Naive thymus-derived CD4-positive, alpha-beta T cell (primary cell): ENCODE measurements around the gene CYP4F22. TPM values are rescaled to one million over a fixed set of nuclear protein-coding genes. Genes with fewer than 3 reads are reported as not detected.
A peak's percentile ranks its signal among the peaks of the same experiment; 100 is the strongest.

ENCODE experiments used
- ATAC-seq: fragments of 150-1000 bp; cut with Tn5 transposase; 2 replicates; pipeline ENCODE4 v1.10.0; 2021; ENCODE audit warnings: mild to moderate bottlenecking, moderate library complexity
- CTCF ChIA-PET: fragments of 350-600 bp; sonication (Branson Sonifier 250); formaldehyde crosslinking; loops from one replicate; lab custom pipeline; 2021; ENCODE audit warnings: antibody characterized with exemption; lab: Charles Lee
- POLR2A ChIA-PET: fragments of 350-600 bp; sonication (Branson Sonifier 250); formaldehyde crosslinking; loops from one replicate; lab custom pipeline; 2021; ENCODE audit warnings: antibody characterized with exemption, inconsistent platforms; lab: Charles Lee
- DNase-seq, 9 donors: peaks; one replicate each; pipeline versions ENCODE4 v3.0.0 to v3.0.0-alpha.2; 2020 to 2022; ENCODE audit warnings: mixed read lengths in 1 of 9
- H3K27ac ChIP-seq: one replicate; pipeline ENCODE4 v1.7.0; 2013; ENCODE audit warnings: mild to moderate bottlenecking, low read depth, low read length, moderate library complexity
- H3K27me3 ChIP-seq, 2 donors: one replicate each; pipeline ENCODE4 v1.7.0; 2013; ENCODE audit warnings: low read length in 2 of 2, mild to moderate bottlenecking in 2 of 2, moderate library complexity in 2 of 2; ENCODE audit not compliant: control insufficient read depth in 2 of 2, insufficient read depth in 2 of 2
- H3K36me3 ChIP-seq, 3 experiments: 1 replicate in 2 of 3; 2 replicates in 1 of 3; pipeline ENCODE4 v1.7.0; 2013; ENCODE audit warnings: low read length in 3 of 3, mild to moderate bottlenecking in 3 of 3, moderate library complexity in 1 of 3; ENCODE audit not compliant: insufficient read depth in 3 of 3, control insufficient read depth in 2 of 3
- H3K4me1 ChIP-seq, 2 donors: one replicate each; pipeline ENCODE4 v1.7.0; 2013; ENCODE audit warnings: low read length in 2 of 2, mild to moderate bottlenecking in 2 of 2, moderate library complexity in 1 of 2; ENCODE audit not compliant: control insufficient read depth in 2 of 2, insufficient read depth in 2 of 2
- H3K4me3 ChIP-seq: 2 replicates; pipeline ENCODE4 v1.7.0; 2013; ENCODE audit warnings: mild to moderate bottlenecking, low read length
- H3K9me3 ChIP-seq, 3 experiments: 1 replicate in 2 of 3; 2 replicates in 1 of 3; pipeline ENCODE4 v1.7.0; 2013; ENCODE audit warnings: low read length in 3 of 3; ENCODE audit not compliant: control insufficient read depth in 2 of 3
- H3K27ac Mint-ChIP-seq, 9 donors: one replicate each; pipeline ENCODE4 v1.8.0; 2020 to 2022; ENCODE audit warnings: mixed read lengths in 9 of 9, mild to moderate bottlenecking in 8 of 9, moderate library complexity in 5 of 9, inconsistent platforms in 2 of 9
- H3K27me3 Mint-ChIP-seq, 5 donors: one replicate each; pipeline ENCODE4 v1.8.0; 2021 to 2022; ENCODE audit warnings: mixed read lengths in 5 of 5, mild to moderate bottlenecking in 1 of 5
- H3K36me3 Mint-ChIP-seq, 5 donors: one replicate each; pipeline ENCODE4 v1.8.0; 2020 to 2022; ENCODE audit warnings: mixed read lengths in 5 of 5, mild to moderate bottlenecking in 3 of 5, inconsistent platforms in 1 of 5
- H3K4me1 Mint-ChIP-seq, 7 donors: one replicate each; pipeline ENCODE4 v1.8.0; 2020 to 2022; ENCODE audit warnings: mixed read lengths in 7 of 7, mild to moderate bottlenecking in 3 of 7, inconsistent platforms in 1 of 7
- H3K4me3 Mint-ChIP-seq, 10 donors: one replicate each; pipeline ENCODE4 v1.8.0; 2020 to 2022; ENCODE audit warnings: mild to moderate bottlenecking in 10 of 10, mixed read lengths in 10 of 10, moderate library complexity in 6 of 10, inconsistent platforms in 2 of 10
- H3K9me3 Mint-ChIP-seq, 11 donors: one replicate each; pipeline ENCODE4 v1.8.0; 2020 to 2022; ENCODE audit warnings: mixed read lengths in 11 of 11, mild to moderate bottlenecking in 4 of 11, inconsistent platforms in 1 of 11, moderate library complexity in 1 of 11
- intact Hi-C, 2 donors: fragments of 100-400 bp; cut with micrococcal nuclease; formaldehyde crosslinking; loops; one replicate each; pipeline ENCODE4 v1.15.1; 2023
- polyA plus RNA-seq, 2 donors: library from polyadenylated mRNA; unstranded; fragments of 300-500 nt; fragmentation: Illumina TruSeq; gene quantifications; one replicate each; pipeline ENCODE4 v1.2.3, GENCODE V29; 2021
- total RNA-seq, 6 experiments: library from RNA in 5 of 6; stranded (reverse) in 5 of 6; gene quantifications; 1 replicate in 5 of 6; 2 replicates in 1 of 6; pipeline ENCODE4 v1.2.3 and lab custom pipeline; 2021 to 2026

The CYP4F22 gene
- total and polyA plus RNA-seq, 7 experiments from 2014 or later = 0.15 to 3.6 (median 0.27) TPM; not detected in 2

DNA sequence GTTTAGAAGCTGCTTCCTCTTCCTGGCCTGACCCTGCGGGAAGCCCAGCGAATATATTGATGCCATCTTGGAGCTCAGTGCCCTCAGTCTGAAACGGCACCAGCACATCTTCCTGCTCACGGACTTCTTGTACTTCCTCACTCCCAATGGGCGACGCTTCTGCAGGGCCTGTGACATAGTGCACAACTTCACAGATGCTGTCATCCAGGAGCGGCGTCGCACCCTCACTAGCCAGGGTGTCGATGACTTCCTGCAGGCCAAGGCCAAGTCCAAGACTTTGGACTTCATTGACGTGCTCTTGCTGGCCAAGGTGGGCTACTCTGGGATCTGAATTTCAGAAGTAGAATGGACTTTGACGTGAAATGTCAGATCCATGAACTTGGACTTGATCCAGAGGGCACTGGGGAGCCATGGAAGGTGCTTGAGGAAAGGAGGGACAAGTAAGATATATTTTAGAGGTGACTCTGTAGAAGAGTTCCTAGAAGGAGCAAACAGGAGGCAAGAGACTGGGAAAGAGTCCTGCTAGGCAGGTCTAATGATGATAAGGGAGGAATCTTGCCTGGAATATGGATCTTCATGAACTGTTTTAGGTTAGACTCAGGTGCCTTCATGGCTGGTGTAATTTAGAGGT, 68.3 kb downstream of the CYP4F22 start:
- POLR2A ChIA-PET = no interaction called here
- CTCF ChIA-PET = no interaction called here

DNA sequence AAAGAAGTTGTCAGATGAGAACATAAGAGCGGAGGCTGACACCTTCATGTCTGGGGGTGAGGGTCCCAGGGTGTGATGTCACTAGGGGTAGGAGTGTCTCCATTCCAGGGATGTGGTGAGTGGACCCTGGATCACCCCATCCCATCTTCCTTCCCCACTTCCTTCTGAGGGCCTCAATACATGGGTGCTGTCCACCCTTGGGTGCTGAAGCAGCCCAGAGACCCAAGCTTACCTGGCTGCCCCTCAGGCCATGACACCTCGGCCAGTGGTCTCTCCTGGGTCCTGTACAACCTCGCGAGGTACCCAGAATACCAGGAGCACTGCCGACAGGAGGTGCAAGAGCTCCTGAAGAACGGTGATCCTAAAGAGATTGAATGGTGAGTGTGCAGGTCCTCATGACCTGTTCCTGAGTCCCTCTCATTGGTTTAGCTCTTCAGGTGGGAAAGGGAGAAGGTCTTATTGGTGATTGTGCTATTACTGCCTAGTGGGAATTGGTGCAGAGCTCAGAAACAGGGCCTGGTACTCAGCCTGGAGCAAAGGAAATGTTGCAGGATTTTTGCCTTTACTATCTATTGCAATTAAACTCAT, 69.0 kb downstream of the CYP4F22 start:
- peaks cover 5 to 26% (median 16%) of the 10 kb centered on the region in 5 donors for H3K27me3 Mint-ChIP-seq
- no peaks in the 10 kb centered on the region for H3K4me1 ChIP-seq
- no peaks in the 10 kb centered on the region for H3K27me3 ChIP-seq
- intact Hi-C loops = no loop called here
- no peak overlapping the region for H3K27ac Mint-ChIP-seq
- ChIA-PET CTCF (interaction anchor here (0.5 kb wide), 1 partner anchor 10 kb away, joined by 3 read pairs; no protein-coding TSS in a partner anchor), POLR2A (no interaction called here)
- H3K36me3 Mint-ChIP-seq = no peaks in the 10 kb centered on the region
- no peak overlapping the region for H3K4me3 Mint-ChIP-seq
- H3K9me3 ChIP-seq = no peaks in the 10 kb centered on the region
- DNase-seq (no peak), ATAC-seq (no peak)
- peaks cover 0 to 4% (median 0%) of the 10 kb centered on the region in 11 donors for H3K9me3 Mint-ChIP-seq
- no peak overlapping the region for H3K4me3 ChIP-seq
- no peak overlapping the region for H3K27ac ChIP-seq
- H3K4me1 Mint-ChIP-seq = no peaks in the 10 kb centered on the region
- H3K36me3 ChIP-seq = no peaks in the 10 kb centered on the region

More for the DNA sequence above, 68.3 kb downstream of the CYP4F22 start:
- Histone ChIP-seq H3K4me3 (no peak overlapping the region), H3K36me3 (no peaks in the 10 kb centered on the region), H3K4me1 (no peaks in the 10 kb centered on the region), H3K27ac (no peak overlapping the region), H3K9me3 (no peaks in the 10 kb centered on the region), H3K27me3 (no peaks in the 10 kb centered on the region)
- no peaks in the 10 kb centered on the region for H3K4me1 Mint-ChIP-seq
- H3K9me3 Mint-ChIP-seq = peaks cover 0 to 4% (median 0%) of the 10 kb centered on the region in 11 donors
- no peak for DNase-seq
- ATAC-seq = no peak
- intact Hi-C loops = no loop called here
- no peak overlapping the region for H3K4me3 Mint-ChIP-seq
- H3K27ac Mint-ChIP-seq = no peak overlapping the region
- no peaks in the 10 kb centered on the region for H3K36me3 Mint-ChIP-seq
- peaks cover 5 to 26% (median 16%) of the 10 kb centered on the region in 5 donors for H3K27me3 Mint-ChIP-seq

DNA sequence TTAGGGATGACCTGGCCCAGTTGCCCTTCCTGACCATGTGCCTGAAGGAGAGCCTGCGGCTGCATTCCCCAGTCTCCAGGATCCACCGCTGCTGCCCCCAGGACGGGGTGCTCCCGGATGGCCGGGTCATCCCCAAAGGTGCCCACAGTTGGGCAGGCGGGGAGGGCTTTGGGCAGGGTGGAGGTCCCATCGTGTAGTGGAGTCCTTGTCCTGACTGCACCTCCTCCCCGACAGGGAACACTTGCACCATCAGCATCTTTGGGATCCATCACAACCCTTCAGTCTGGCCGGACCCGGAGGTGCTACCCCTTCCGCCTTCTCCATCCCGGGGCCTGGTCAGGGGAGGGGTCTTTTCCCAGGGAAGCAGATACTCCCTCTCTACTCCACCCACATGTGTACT, 75.0 kb downstream of the CYP4F22 start:
- ChIA-PET POLR2A (no interaction called here), CTCF (no interaction called here)
- Histone ChIP-seq H3K4me3 (no peak overlapping the region), H3K27me3 (peaks cover 3 to 10% of the 10 kb centered on the region in 2 donors), H3K36me3 (no peaks in the 10 kb centered on the region), H3K4me1 (no peaks in the 10 kb centered on the region), H3K27ac (no peak overlapping the region), H3K9me3 (no peaks in the 10 kb centered on the region)
- H3K27me3 Mint-ChIP-seq = peaks cover 5 to 18% (median 9%) of the 10 kb centered on the region in 5 donors
- H3K9me3 Mint-ChIP-seq = no peaks in the 10 kb centered on the region
- H3K36me3 Mint-ChIP-seq = peaks cover 0 to 4% (median 0%) of the 10 kb centered on the region in 5 donors
- intact Hi-C loops = no loop called here
- peaks cover 0 to 8% (median 4%) of the 10 kb centered on the region in 7 donors for H3K4me1 Mint-ChIP-seq
- DNase-seq (no peak), ATAC-seq (no peak)
- H3K4me3 Mint-ChIP-seq = no peak overlapping the region
- H3K27ac Mint-ChIP-seq = no peak overlapping the region

DNA sequence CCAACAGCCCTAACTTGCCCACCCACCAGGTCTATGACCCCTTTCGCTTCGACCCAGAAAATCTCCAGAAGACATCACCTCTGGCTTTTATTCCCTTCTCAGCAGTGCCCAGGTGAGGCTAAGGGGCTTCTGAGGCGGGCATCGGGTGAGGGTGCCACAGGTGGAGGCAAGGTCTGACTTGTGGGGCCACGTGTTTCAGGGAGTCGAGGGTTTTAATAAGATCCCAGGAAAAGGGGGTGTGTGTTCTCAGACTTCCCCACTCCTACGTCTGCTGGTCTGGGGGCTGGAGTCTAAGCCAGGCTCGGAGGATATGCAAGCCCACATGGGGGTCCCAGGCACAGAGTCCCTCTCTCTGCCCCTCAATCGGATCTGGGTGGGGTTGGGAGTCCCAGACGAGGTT, 75.8 kb downstream of the CYP4F22 start:
- ChIA-PET POLR2A (no interaction called here), CTCF (interaction anchor here (0.6 to 0.7 kb wide), 2 partner anchors 47 to 363 kb away, joined by 3 read pairs; no protein-coding TSS in a partner anchor)
- H3K4me1 Mint-ChIP-seq = peaks cover 0 to 8% (median 4%) of the 10 kb centered on the region in 7 donors
- Histone ChIP-seq H3K9me3 (no peaks in the 10 kb centered on the region), H3K36me3 (no peaks in the 10 kb centered on the region), H3K27ac (no peak overlapping the region), H3K27me3 (peaks cover 3 to 10% of the 10 kb centered on the region in 2 donors), H3K4me1 (no peaks in the 10 kb centered on the region), H3K4me3 (peak overlapping the region; percentile 35)
- peak overlapping the region in 5 of 10 donors; percentile 38 to 70 (median 61) for H3K4me3 Mint-ChIP-seq
- intact Hi-C loops = loop anchor here in 1 of 2 donors (1.0 kb wide), 1 partner anchor 598 kb away; no protein-coding TSS in a partner anchor
- no peak overlapping the region for H3K27ac Mint-ChIP-seq
- peaks cover 0 to 4% (median 0%) of the 10 kb centered on the region in 5 donors for H3K36me3 Mint-ChIP-seq
- peaks cover 5 to 16% (median 10%) of the 10 kb centered on the region in 5 donors for H3K27me3 Mint-ChIP-seq
- no peak for ATAC-seq
- no peaks in the 10 kb centered on the region for H3K9me3 Mint-ChIP-seq
- no peak for DNase-seq

DNA sequence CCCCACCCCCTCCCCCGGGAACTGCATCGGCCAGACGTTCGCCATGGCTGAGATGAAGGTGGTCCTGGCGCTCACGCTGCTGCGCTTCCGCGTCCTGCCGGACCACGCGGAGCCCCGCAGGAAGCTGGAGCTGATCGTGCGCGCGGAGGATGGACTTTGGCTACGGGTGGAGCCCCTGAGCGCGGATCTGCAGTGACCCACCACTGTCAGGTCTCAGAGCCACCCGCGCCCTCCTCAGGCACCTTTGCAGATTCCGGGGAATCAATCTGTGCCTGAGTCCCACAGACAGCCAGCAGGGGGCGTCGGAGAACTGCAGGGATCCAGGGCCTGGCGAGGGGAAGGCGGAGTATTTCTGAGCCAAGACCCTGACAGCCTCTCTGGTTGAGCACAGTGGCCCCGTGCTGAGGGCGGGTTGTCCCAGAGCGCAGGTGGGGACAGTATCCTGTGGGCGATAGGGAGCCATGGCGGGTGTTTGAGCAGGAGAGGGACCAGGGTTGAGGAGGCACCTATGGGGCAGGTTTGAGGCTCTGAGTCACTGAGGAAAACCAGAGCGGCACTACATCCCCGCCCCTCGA, 76.3 kb downstream of the CYP4F22 start:
- no peaks in the 10 kb centered on the region for H3K4me1 ChIP-seq
- no peaks in the 10 kb centered on the region for H3K9me3 Mint-ChIP-seq
- DNase-seq (peak; percentile 61 to 86 (median 78)), ATAC-seq (peak; percentile 94)
- H3K9me3 ChIP-seq = no peaks in the 10 kb centered on the region
- no peak overlapping the region for H3K27ac ChIP-seq
- H3K36me3 ChIP-seq = no peaks in the 10 kb centered on the region
- peak overlapping the region in 8 of 10 donors; percentile 14 to 70 (median 49) for H3K4me3 Mint-ChIP-seq
- peaks cover 0 to 4% (median 0%) of the 10 kb centered on the region in 5 donors for H3K36me3 Mint-ChIP-seq
- H3K4me1 Mint-ChIP-seq = peaks cover 0 to 8% (median 4%) of the 10 kb centered on the region in 7 donors
- H3K27ac Mint-ChIP-seq = peak overlapping the region in 1 of 9 donors; percentile 14
- peak overlapping the region; percentile 35 for H3K4me3 ChIP-seq
- peaks cover 5 to 16% (median 13%) of the 10 kb centered on the region in 5 donors for H3K27me3 Mint-ChIP-seq
- ChIA-PET CTCF (interaction anchor here (0.6 to 0.7 kb wide), 2 partner anchors 47 to 363 kb away, joined by 3 read pairs; no protein-coding TSS in a partner anchor), POLR2A (no interaction called here)
- intact Hi-C loops = loop anchor here in 1 of 2 donors (1.0 kb wide), 1 partner anchor 598 kb away; no protein-coding TSS in a partner anchor
- H3K27me3 ChIP-seq = peaks cover 3 to 10% of the 10 kb centered on the region in 2 donors

DNA sequence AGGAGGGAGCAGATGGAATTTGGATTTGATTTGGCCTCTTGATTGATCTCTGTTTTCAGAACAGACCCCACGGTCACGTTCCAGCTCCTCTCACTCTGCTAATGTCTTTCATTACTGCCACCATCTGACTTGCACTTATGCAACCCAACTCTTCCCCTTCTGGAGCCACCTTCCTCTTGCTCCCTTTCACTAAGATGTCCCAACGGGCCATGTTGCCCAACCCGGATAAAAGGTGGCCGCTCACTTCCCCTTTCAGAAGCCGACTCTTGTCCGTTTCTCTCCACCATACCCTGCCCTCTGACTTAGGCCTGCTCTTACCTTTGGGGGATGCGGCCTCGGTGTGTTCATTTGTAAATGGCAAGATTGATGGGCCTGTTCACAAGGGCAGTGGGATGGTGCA, 79.3 kb downstream of the CYP4F22 start:
- Histone ChIP-seq H3K27ac (no peak overlapping the region), H3K4me1 (no peaks in the 10 kb centered on the region), H3K27me3 (peaks cover 3 to 10% of the 10 kb centered on the region in 2 donors), H3K4me3 (no peak overlapping the region), H3K36me3 (no peaks in the 10 kb centered on the region), H3K9me3 (no peaks in the 10 kb centered on the region)
- intact Hi-C loops = no loop called here
- peaks cover 0 to 6% (median 0%) of the 10 kb centered on the region in 11 donors for H3K9me3 Mint-ChIP-seq
- H3K36me3 Mint-ChIP-seq = peaks cover 0 to 7% (median 0%) of the 10 kb centered on the region in 5 donors
- ATAC-seq (peak; percentile 56), DNase-seq (no peak)
- ChIA-PET POLR2A (no interaction called here), CTCF (interaction anchor here (0.6 to 0.7 kb wide), 2 partner anchors 411 to 595 kb away, joined by 3 to 5 read pairs; no protein-coding TSS in a partner anchor)
- peaks cover 2 to 23% (median 15%) of the 10 kb centered on the region in 5 donors for H3K27me3 Mint-ChIP-seq
- peaks cover 0 to 8% (median 7%) of the 10 kb centered on the region in 7 donors for H3K4me1 Mint-ChIP-seq
- H3K27ac Mint-ChIP-seq = no peak overlapping the region
- no peak overlapping the region for H3K4me3 Mint-ChIP-seq
